HEK293 (cell line): ENCODE data around the gene GLIS1.

Experiments used
- CTCF ChIA-PET: fragments of 350-600 bp; formaldehyde crosslinking; extraction: SDS; loops from one replicate; lab custom pipeline; 2021; ENCODE audit warnings: antibody characterized with exemption; lab: Yijun Ruan, JAX
- POLR2A ChIA-PET: fragments of 300-600 bp; formaldehyde crosslinking; extraction: SDS; loops from one replicate; lab custom pipeline; 2020; ENCODE audit warnings: antibody characterized with exemption, inconsistent platforms; lab: Yijun Ruan, JAX
- H3K27ac ChIP-seq: fragments of 200-500 bp; sonication (Bioruptor generic); 2 replicates; pipeline ENCODE4 v1.5.1; 2014; ENCODE audit warnings: low read depth, low read length, control low read depth, inconsistent platforms; ENCODE audit errors: extremely low read depth
- H3K36me3 ChIP-seq, 2 experiments: fragments of 200-500 bp in 1 of 2; sonication (Bioruptor generic) in 1 of 2; 1 replicate in 1 of 2; 2 replicates in 1 of 2; pipeline ENCODE4 v1.5.1; 2014 to 2017; ENCODE audit warnings: inconsistent platforms in 2 of 2, low read length in 2 of 2; ENCODE audit not compliant: control insufficient read depth in 2 of 2, insufficient read depth in 1 of 2
- H3K4me1 ChIP-seq: fragments of 200-500 bp; sonication (Bioruptor generic); 2 replicates; pipeline ENCODE4 v1.5.1; 2014; ENCODE audit warnings: mild to moderate bottlenecking, low read length, inconsistent platforms; ENCODE audit not compliant: control insufficient read depth, insufficient read depth
- H3K4me3 ChIP-seq: 2 replicates; pipeline ENCODE4 v1.5.1; 2011; ENCODE audit warnings: low read depth, mild to moderate bottlenecking, control low read depth, low read length, moderate library complexity
- H3K9me3 ChIP-seq: fragments of 200-500 bp; sonication (Bioruptor generic); 2 replicates; pipeline ENCODE4 v1.5.1; 2014; ENCODE audit warnings: low read depth, low read length, inconsistent platforms; ENCODE audit not compliant: control insufficient read depth, insufficient read depth
- GLI2 ChIP-seq: fragments of 450-650 bp; formaldehyde crosslinking; IDR thresholded peaks from 2 replicates; pipeline ENCODE4; 2017; ENCODE audit warnings: missing biosample characterization, missing genetic modification characterization, low read depth, borderline replicate concordance
- GLIS2 ChIP-seq: fragments of 450-650 bp; formaldehyde crosslinking; IDR thresholded peaks from 2 replicates; pipeline ENCODE4 v1.5.1; 2016; ENCODE audit warnings: missing biosample characterization, missing genetic modification characterization
- HOXC10 ChIP-seq: sonication (generic); formaldehyde crosslinking; IDR thresholded peaks from 2 replicates; pipeline ENCODE4 v1.8.1; 2023; ENCODE audit warnings: mild to moderate bottlenecking, missing genetic modification reagents
- KLF10 ChIP-seq: fragments of 450-650 bp; IDR thresholded peaks from 2 replicates; pipeline ENCODE4 v1.5.1; 2018; ENCODE audit warnings: missing biosample characterization, mild to moderate bottlenecking, missing genetic modification characterization
- KLF9 ChIP-seq: fragments of 450-650 bp; formaldehyde crosslinking; IDR thresholded peaks from 2 replicates; pipeline ENCODE4 v1.5.1; 2016; ENCODE audit warnings: missing biosample characterization, missing genetic modification characterization, low read depth
- OSR2 ChIP-seq: fragments of 450-650 bp; formaldehyde crosslinking; IDR thresholded peaks from 2 replicates; pipeline ENCODE4 v1.5.1; 2016; ENCODE audit warnings: missing biosample characterization, missing genetic modification characterization
- OVOL3 ChIP-seq: fragments of 450-650 bp; formaldehyde crosslinking; IDR thresholded peaks from 2 replicates; pipeline ENCODE4 v1.5.1; 2016; ENCODE audit warnings: missing biosample characterization, missing genetic modification characterization
- SALL2 ChIP-seq: fragments of 450-650 bp; formaldehyde crosslinking; IDR thresholded peaks from 2 replicates; pipeline ENCODE4 v1.5.0; 2017; ENCODE audit warnings: missing biosample characterization, mild to moderate bottlenecking, missing genetic modification characterization, borderline replicate concordance
- SETDB1 ChIP-seq: IDR thresholded peaks from one replicate; pipeline ENCODE4 v1.6.1; 2017; ENCODE audit warnings: mild to moderate bottlenecking, low read length, moderate library complexity, mixed read lengths; ENCODE audit not compliant: insufficient read length
- ZBTB17 ChIP-seq: fragments of 450-650 bp; formaldehyde crosslinking; IDR thresholded peaks from 2 replicates; pipeline ENCODE4 v1.5.1; 2016; ENCODE audit warnings: missing biosample characterization, missing genetic modification characterization
- ZBTB7A ChIP-seq: fragments of 450-650 bp; formaldehyde crosslinking; IDR thresholded peaks from 2 replicates; pipeline ENCODE4 v1.5.1; 2016; ENCODE audit warnings: low read depth, missing biosample characterization, missing genetic modification characterization
- ZFP69B ChIP-seq: fragments of 450-650 bp; formaldehyde crosslinking; IDR thresholded peaks from 2 replicates; pipeline ENCODE4 v1.5.1; 2016; ENCODE audit warnings: missing biosample characterization, missing genetic modification characterization
- ZNF169 ChIP-seq: fragments of 450-650 bp; formaldehyde crosslinking; IDR thresholded peaks from 2 replicates; pipeline ENCODE4 v1.5.1; 2016; ENCODE audit warnings: missing biosample characterization, missing genetic modification characterization
- ZNF266 ChIP-seq: fragments of 450-650 bp; formaldehyde crosslinking; IDR thresholded peaks from 2 replicates; pipeline ENCODE4 v1.5.1; 2016; ENCODE audit warnings: missing biosample characterization, missing genetic modification characterization, low read depth
- ZNF311 ChIP-seq: fragments of 450-650 bp; formaldehyde crosslinking; IDR thresholded peaks from 2 replicates; pipeline ENCODE4 v1.5.1; 2017; ENCODE audit warnings: missing biosample characterization, missing genetic modification characterization, borderline replicate concordance
- ZNF354C ChIP-seq: fragments of 450-650 bp; formaldehyde crosslinking; IDR thresholded peaks from 2 replicates; pipeline ENCODE4 v1.5.1; 2016; ENCODE audit warnings: missing biosample characterization, missing genetic modification characterization, low read depth, borderline replicate concordance
- ZNF623 ChIP-seq: fragments of 450-650 bp; formaldehyde crosslinking; IDR thresholded peaks from 2 replicates; pipeline ENCODE4 v1.5.1; 2016; ENCODE audit warnings: missing biosample characterization, missing genetic modification characterization
- ZNF624 ChIP-seq: fragments of 450-650 bp; formaldehyde crosslinking; IDR thresholded peaks from 2 replicates; pipeline ENCODE4 v1.5.1; 2017; ENCODE audit warnings: missing biosample characterization, missing genetic modification characterization
- ZNF677 ChIP-seq: fragments of 450-650 bp; IDR thresholded peaks from 2 replicates; pipeline ENCODE4 v1.5.0; 2018; ENCODE audit warnings: missing biosample characterization, mild to moderate bottlenecking, missing genetic modification characterization, moderate library complexity
- ZNF768 ChIP-seq: fragments of 450-650 bp; formaldehyde crosslinking; IDR thresholded peaks from 2 replicates; pipeline ENCODE4 v1.5.1; 2018; ENCODE audit warnings: missing biosample characterization, mild to moderate bottlenecking, missing genetic modification characterization
- TF ChIP-seq, protein P1 (sequence below): fragments of 450-650 bp; formaldehyde crosslinking; IDR thresholded peaks from 2 replicates; pipeline ENCODE4 v1.5.1; 2017; ENCODE audit warnings: missing biosample characterization, missing genetic modification characterization
- TF ChIP-seq, protein P2 (sequence below): fragments of 450-650 bp; formaldehyde crosslinking; IDR thresholded peaks from 2 replicates; pipeline ENCODE4 v1.5.1; 2016; ENCODE audit warnings: missing biosample characterization, missing genetic modification characterization, low read depth
- TF ChIP-seq, protein P3 (sequence below): fragments of 450-650 bp; formaldehyde crosslinking; IDR thresholded peaks from 2 replicates; pipeline ENCODE4 v1.5.1; 2017; ENCODE audit warnings: missing biosample characterization, missing genetic modification characterization
- TF ChIP-seq, protein P4 (sequence below): fragments of 450-650 bp; IDR thresholded peaks from 2 replicates; pipeline ENCODE4 v1.5.1; 2018; ENCODE audit warnings: missing biosample characterization, missing genetic modification characterization
- TF ChIP-seq, protein P5 (sequence below): fragments of 450-650 bp; formaldehyde crosslinking; IDR thresholded peaks from 2 replicates; pipeline ENCODE4 v1.5.1; 2016; ENCODE audit warnings: missing biosample characterization, missing genetic modification characterization
- TF ChIP-seq, protein P6 (sequence below): fragments of 450-650 bp; formaldehyde crosslinking; IDR thresholded peaks from 2 replicates; pipeline ENCODE4 v1.5.1; 2016; ENCODE audit warnings: missing biosample characterization, missing genetic modification characterization

The GLIS1 gene

DNA sequence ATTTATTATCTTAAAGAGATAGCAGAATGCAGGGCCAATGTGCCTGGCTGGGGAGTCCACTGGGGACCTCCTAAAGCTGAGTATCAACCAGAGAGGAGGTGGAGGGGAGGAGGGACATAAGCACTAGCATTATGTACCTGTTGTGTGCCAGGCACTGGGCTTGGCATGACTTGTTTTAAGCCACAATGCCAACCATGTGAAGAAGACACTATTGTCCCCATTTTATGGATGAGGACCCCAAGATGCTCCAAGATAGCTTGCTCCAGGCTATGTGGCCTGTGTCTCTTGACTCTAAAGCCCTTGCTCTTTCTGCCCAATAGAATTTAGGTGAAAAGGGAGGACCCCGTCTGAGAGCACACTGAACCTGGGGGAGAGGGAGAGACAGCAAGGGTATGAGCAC is 111.3 kb downstream of the GLIS1 start (continued):
- TF ChIP-seq, protein P1, sequence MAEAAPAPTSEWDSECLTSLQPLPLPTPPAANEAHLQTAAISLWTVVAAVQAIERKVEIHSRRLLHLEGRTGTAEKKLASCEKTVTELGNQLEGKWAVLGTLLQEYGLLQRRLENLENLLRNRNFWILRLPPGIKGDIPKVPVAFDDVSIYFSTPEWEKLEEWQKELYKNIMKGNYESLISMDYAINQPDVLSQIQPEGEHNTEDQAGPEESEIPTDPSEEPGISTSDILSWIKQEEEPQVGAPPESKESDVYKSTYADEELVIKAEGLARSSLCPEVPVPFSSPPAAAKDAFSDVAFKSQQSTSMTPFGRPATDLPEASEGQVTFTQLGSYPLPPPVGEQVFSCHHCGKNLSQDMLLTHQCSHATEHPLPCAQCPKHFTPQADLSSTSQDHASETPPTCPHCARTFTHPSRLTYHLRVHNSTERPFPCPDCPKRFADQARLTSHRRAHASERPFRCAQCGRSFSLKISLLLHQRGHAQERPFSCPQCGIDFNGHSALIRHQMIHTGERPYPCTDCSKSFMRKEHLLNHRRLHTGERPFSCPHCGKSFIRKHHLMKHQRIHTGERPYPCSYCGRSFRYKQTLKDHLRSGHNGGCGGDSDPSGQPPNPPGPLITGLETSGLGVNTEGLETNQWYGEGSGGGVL (tag by site-specific recombination), result no peak
- no peak for TF ChIP-seq KLF9
- TF ChIP-seq, protein P2, sequence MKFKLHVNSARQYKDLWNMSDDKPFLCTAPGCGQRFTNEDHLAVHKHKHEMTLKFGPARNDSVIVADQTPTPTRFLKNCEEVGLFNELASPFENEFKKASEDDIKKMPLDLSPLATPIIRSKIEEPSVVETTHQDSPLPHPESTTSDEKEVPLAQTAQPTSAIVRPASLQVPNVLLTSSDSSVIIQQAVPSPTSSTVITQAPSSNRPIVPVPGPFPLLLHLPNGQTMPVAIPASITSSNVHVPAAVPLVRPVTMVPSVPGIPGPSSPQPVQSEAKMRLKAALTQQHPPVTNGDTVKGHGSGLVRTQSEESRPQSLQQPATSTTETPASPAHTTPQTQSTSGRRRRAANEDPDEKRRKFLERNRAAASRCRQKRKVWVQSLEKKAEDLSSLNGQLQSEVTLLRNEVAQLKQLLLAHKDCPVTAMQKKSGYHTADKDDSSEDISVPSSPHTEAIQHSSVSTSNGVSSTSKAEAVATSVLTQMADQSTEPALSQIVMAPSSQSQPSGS (tag by site-specific recombination), result no peak
- TF ChIP-seq, protein P3, sequence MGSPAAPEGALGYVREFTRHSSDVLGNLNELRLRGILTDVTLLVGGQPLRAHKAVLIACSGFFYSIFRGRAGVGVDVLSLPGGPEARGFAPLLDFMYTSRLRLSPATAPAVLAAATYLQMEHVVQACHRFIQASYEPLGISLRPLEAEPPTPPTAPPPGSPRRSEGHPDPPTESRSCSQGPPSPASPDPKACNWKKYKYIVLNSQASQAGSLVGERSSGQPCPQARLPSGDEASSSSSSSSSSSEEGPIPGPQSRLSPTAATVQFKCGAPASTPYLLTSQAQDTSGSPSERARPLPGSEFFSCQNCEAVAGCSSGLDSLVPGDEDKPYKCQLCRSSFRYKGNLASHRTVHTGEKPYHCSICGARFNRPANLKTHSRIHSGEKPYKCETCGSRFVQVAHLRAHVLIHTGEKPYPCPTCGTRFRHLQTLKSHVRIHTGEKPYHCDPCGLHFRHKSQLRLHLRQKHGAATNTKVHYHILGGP (tag by site-specific recombination), result no peak
- TF ChIP-seq, protein P4, sequence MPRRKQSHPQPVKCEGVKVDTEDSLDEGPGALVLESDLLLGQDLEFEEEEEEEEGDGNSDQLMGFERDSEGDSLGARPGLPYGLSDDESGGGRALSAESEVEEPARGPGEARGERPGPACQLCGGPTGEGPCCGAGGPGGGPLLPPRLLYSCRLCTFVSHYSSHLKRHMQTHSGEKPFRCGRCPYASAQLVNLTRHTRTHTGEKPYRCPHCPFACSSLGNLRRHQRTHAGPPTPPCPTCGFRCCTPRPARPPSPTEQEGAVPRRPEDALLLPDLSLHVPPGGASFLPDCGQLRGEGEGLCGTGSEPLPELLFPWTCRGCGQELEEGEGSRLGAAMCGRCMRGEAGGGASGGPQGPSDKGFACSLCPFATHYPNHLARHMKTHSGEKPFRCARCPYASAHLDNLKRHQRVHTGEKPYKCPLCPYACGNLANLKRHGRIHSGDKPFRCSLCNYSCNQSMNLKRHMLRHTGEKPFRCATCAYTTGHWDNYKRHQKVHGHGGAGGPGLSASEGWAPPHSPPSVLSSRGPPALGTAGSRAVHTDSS, result no peak
- TF ChIP-seq ZNF677, result no peak
- no peak for TF ChIP-seq ZNF623 (tag by site-specific recombination)
- TF ChIP-seq ZNF311 (tag by site-specific recombination), result no peak
- TF ChIP-seq SALL2 (tag by site-specific recombination), result no peak
- no peak for TF ChIP-seq GLIS2 (tag by site-specific recombination)
- TF ChIP-seq ZNF266 (tag by site-specific recombination), result no peak
- no peak for TF ChIP-seq ZBTB7A (tag by site-specific recombination)
- no peak for TF ChIP-seq OVOL3 (tag by site-specific recombination)
- TF ChIP-seq, all 188 proteins: peak for 0

DNA sequence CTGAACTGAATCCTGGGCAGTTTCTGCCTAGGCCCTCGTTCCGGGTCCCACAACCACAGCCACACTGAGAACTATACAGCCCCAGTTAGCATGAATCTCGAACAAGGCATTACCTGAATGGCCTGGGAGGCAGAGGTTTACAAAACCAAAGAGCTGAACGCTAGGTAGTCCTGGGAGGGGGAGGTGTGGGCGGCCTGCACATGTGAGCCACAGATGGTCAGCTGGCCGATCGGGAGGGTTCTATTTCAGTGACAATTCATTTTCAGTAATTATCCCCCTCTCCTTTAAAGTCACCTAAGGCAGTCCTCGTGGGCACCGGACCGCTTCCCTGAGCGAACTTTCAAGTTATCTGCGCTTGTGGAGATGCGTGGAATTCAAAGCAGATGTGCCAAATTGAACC is 111.9 kb downstream of the GLIS1 start:
- POLR2A ChIA-PET, result no interaction called here
- Histone ChIP-seq H3K4me3 (no peak overlapping the region), H3K9me3 (no peaks in the 10 kb centered on the region), H3K36me3 (no peaks in the 10 kb centered on the region), H3K4me1 (no peaks in the 10 kb centered on the region), H3K27ac (no peak overlapping the region)
- no peak for TF ChIP-seq ZFP69B
- CTCF ChIA-PET, result interaction anchor here (0.6 to 1.1 kb wide), 2 partner anchors 10 to 451 kb away, joined by 3 to 4 read pairs; no protein-coding TSS in a partner anchor

DNA sequence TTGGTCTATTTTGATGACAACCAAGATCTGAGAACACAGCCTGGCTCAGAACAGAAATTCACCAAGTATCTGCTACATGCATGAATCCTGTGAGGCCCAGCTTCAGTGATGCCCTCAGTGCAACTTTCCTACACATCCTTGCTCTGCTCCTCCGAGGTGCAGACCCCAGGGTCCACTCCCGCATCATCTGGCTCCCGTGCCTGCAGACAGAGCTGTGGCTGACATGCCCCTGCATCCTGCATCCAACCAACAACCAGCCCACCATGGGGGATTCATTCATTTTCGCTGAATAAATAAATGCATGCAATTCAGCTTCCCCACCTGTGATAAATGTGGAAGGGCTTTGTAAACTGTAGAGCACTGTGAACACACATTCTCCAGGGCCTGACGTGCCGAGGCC is 112.3 kb downstream of the GLIS1 start:
- ChIA-PET POLR2A (no interaction called here), CTCF (interaction anchor here (1.1 kb wide), 1 partner anchor 9 kb away, joined by 4 read pairs; no protein-coding TSS in a partner anchor)
- TF ChIP-seq, protein P5, sequence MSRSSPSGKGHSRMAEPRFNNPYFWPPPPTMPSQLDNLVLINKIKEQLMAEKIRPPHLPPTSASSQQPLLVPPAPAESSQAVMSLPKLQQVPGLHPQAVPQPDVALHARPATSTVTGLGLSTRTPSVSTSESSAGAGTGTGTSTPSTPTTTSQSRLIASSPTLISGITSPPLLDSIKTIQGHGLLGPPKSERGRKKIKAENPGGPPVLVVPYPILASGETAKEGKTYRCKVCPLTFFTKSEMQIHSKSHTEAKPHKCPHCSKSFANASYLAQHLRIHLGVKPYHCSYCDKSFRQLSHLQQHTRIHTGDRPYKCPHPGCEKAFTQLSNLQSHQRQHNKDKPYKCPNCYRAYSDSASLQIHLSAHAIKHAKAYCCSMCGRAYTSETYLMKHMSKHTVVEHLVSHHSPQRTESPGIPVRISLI (tag by site-specific recombination), result no peak
- no peak for TF ChIP-seq SETDB1
- no peak for TF ChIP-seq ZNF169 (tag by site-specific recombination)
- TF ChIP-seq HOXC10 (CRISPR knock-in tag), result no peak
- TF ChIP-seq KLF10 (tag by site-specific recombination), result no peak
- TF ChIP-seq, protein P6, sequence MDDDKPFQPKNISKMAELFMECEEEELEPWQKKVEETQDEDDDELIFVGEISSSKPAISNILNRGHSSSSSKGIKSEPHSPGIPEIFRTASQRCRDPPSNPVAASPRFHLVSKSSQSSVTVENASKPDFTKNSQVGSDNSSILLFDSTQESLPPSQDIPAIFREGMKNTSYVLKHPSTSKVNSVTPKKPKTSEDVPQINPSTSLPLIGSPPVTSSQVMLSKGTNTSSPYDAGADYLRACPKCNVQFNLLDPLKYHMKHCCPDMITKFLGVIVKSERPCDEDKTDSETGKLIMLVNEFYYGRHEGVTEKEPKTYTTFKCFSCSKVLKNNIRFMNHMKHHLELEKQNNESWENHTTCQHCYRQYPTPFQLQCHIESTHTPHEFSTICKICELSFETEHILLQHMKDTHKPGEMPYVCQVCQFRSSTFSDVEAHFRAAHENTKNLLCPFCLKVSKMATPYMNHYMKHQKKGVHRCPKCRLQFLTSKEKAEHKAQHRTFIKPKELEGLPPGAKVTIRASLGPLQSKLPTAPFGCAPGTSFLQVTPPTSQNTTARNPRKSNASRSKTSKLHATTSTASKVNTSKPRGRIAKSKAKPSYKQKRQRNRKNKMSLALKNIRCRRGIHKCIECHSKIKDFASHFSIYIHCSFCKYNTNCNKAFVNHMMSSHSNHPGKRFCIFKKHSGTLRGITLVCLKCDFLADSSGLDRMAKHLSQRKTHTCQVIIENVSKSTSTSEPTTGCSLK (tag by site-specific recombination), result no peak
- TF ChIP-seq OSR2 (tag by site-specific recombination), result no peak
- no peak for TF ChIP-seq OVOL3 (tag by site-specific recombination)
- no peak for TF ChIP-seq ZNF354C (tag by site-specific recombination)
- TF ChIP-seq GLI2 (tag by site-specific recombination), result no peak
- no peak for TF ChIP-seq ZNF624 (tag by site-specific recombination)
- TF ChIP-seq ZNF768 (tag by site-specific recombination), result no peak
- no peak for TF ChIP-seq ZBTB17 (tag by site-specific recombination)

More for the DNA sequence above, 112.3 kb downstream of the GLIS1 start:
- Histone ChIP-seq H3K27ac (no peak overlapping the region), H3K36me3 (no peaks in the 10 kb centered on the region), H3K9me3 (no peaks in the 10 kb centered on the region), H3K4me1 (no peaks in the 10 kb centered on the region), H3K4me3 (no peak overlapping the region)
